Measurements from ENCODE around the gene PARN.
"Not testable (repeated sequence)": the region's sequence is repeated elsewhere in the genome, so short reads cannot be mapped to it uniquely, and the experiment has no call there.

DNA sequence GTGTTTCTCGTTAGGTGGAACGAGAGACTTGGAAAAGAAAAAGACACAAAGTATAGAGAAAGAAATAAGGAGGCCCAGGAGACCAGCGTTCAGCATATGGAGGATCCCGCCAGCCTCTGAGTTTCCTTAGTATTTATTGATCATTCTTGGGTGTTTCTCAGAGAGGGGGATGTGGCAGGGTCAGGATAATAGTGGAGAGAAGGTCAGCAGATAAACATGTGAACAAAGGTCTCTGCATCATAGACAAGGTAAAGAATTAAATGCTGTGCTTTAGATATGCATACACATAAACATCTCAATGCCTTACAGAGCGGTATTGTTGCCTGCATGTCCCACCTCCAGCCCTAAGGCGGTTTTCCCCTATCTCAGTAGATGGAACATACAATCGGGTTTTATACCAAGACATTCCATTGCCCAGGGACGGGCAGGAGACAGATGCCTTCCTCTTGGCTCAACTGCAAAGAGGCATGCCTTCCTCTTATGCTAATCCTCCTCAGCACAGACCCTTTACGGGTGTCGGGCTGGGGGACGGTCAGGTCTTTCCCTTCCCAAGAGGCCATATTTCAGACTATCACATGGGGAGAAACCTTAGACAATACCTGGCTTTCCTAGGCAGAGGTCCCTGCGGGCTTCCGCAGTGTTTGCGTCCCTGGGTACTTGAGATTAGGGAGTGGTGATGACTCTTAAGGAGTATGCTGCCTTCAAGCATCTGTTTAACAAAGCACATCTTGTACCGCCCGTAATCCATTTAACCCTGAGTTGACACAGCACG, 6.3 kb upstream of the PARN start:
- TF ChIP-seq, protein P1, sequence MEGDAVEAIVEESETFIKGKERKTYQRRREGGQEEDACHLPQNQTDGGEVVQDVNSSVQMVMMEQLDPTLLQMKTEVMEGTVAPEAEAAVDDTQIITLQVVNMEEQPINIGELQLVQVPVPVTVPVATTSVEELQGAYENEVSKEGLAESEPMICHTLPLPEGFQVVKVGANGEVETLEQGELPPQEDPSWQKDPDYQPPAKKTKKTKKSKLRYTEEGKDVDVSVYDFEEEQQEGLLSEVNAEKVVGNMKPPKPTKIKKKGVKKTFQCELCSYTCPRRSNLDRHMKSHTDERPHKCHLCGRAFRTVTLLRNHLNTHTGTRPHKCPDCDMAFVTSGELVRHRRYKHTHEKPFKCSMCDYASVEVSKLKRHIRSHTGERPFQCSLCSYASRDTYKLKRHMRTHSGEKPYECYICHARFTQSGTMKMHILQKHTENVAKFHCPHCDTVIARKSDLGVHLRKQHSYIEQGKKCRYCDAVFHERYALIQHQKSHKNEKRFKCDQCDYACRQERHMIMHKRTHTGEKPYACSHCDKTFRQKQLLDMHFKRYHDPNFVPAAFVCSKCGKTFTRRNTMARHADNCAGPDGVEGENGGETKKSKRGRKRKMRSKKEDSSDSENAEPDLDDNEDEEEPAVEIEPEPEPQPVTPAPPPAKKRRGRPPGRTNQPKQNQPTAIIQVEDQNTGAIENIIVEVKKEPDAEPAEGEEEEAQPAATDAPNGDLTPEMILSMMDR (IDR thresholded peaks at IDR 0.05), result not testable (repeated sequence)
- not testable (repeated sequence) for TF ChIP-seq ZNF317 (CRISPR knock-in tag; IDR thresholded peaks at IDR 0.05; ENCODE audit: borderline replicate concordance, low read depth); FOXK1 (CRISPR knock-in tag; IDR thresholded peaks at IDR 0.05); SMAD4 (CRISPR knock-in tag; IDR thresholded peaks at IDR 0.05); ZNF396 (CRISPR knock-in tag; IDR thresholded peaks at IDR 0.05; ENCODE audit: borderline replicate concordance); GABPB1 (CRISPR knock-in tag; IDR thresholded peaks at IDR 0.05); ZNF263 (CRISPR knock-in tag; IDR thresholded peaks at IDR 0.05; ENCODE audit: low read depth); KAT7 (CRISPR knock-in tag; IDR thresholded peaks at IDR 0.05; ENCODE audit: borderline replicate concordance)
- TF ChIP-seq, protein P2, sequence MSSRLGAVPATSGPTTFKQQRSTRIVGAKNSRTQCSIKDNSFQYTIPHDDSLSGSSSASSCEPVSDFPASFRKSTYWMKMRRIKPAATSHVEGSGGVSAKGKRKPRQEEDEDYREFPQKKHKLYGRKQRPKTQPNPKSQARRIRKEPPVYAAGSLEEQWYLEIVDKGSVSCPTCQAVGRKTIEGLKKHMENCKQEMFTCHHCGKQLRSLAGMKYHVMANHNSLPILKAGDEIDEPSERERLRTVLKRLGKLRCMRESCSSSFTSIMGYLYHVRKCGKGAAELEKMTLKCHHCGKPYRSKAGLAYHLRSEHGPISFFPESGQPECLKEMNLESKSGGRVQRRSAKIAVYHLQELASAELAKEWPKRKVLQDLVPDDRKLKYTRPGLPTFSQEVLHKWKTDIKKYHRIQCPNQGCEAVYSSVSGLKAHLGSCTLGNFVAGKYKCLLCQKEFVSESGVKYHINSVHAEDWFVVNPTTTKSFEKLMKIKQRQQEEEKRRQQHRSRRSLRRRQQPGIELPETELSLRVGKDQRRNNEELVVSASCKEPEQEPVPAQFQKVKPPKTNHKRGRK (CRISPR knock-in tag; IDR thresholded peaks at IDR 0.05; ENCODE audit: borderline replicate concordance), result not testable (repeated sequence)
- TF ChIP-seq, protein P3, sequence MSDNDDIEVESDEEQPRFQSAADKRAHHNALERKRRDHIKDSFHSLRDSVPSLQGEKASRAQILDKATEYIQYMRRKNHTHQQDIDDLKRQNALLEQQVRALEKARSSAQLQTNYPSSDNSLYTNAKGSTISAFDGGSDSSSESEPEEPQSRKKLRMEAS (CRISPR knock-in tag; IDR thresholded peaks at IDR 0.05), result not testable (repeated sequence)
- TF ChIP-seq, protein P4, sequence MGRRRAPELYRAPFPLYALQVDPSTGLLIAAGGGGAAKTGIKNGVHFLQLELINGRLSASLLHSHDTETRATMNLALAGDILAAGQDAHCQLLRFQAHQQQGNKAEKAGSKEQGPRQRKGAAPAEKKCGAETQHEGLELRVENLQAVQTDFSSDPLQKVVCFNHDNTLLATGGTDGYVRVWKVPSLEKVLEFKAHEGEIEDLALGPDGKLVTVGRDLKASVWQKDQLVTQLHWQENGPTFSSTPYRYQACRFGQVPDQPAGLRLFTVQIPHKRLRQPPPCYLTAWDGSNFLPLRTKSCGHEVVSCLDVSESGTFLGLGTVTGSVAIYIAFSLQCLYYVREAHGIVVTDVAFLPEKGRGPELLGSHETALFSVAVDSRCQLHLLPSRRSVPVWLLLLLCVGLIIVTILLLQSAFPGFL (CRISPR knock-in tag; IDR thresholded peaks at IDR 0.05; ENCODE audit: borderline replicate concordance), result not testable (repeated sequence)
- TF ChIP-seq, protein P5, sequence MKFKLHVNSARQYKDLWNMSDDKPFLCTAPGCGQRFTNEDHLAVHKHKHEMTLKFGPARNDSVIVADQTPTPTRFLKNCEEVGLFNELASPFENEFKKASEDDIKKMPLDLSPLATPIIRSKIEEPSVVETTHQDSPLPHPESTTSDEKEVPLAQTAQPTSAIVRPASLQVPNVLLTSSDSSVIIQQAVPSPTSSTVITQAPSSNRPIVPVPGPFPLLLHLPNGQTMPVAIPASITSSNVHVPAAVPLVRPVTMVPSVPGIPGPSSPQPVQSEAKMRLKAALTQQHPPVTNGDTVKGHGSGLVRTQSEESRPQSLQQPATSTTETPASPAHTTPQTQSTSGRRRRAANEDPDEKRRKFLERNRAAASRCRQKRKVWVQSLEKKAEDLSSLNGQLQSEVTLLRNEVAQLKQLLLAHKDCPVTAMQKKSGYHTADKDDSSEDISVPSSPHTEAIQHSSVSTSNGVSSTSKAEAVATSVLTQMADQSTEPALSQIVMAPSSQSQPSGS (CRISPR knock-in tag; IDR thresholded peaks at IDR 0.05; ENCODE audit: borderline replicate concordance, low read depth), result not testable (repeated sequence)

All from WTC11 (cell line).